NCI-H128 (cell line): Measurements from ENCODE around the gene OXER1.

ENCODE experiments used
- DNase-seq: peaks from one replicate; lab custom pipeline; 2025; ENCODE audit not compliant: unreplicated experiment; lab: John Stamatoyannopoulos, UW

The OXER1 gene, protein sequence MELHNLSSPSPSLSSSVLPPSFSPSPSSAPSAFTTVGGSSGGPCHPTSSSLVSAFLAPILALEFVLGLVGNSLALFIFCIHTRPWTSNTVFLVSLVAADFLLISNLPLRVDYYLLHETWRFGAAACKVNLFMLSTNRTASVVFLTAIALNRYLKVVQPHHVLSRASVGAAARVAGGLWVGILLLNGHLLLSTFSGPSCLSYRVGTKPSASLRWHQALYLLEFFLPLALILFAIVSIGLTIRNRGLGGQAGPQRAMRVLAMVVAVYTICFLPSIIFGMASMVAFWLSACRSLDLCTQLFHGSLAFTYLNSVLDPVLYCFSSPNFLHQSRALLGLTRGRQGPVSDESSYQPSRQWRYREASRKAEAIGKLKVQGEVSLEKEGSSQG

DNA sequence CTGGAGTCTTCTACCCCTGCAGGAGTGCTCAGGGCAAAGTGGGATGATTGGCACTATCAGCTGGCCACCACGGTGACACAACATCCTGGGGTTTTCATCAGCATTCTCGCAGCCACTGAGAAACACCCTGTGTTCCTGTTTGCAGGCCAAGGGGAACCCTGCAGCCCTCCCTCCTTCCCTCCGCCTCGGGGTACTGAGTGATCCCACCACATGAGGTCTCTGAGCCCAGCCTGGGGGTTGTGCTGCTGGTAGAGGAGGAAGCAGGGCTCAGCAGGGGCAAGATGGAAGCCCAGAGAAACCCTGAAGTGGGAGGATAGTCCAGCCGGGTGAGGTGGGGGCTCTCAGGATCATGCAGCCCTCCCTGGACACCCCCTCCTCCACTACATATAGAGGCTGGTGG, at the start of gene OXER1:
Gene OXER1, minus strand, starts transcription at position 40 of the 400 bp plus-strand sequence. CDS start 73 bp downstream, outside the sequence.
- DNase-seq: no peak

DNA sequence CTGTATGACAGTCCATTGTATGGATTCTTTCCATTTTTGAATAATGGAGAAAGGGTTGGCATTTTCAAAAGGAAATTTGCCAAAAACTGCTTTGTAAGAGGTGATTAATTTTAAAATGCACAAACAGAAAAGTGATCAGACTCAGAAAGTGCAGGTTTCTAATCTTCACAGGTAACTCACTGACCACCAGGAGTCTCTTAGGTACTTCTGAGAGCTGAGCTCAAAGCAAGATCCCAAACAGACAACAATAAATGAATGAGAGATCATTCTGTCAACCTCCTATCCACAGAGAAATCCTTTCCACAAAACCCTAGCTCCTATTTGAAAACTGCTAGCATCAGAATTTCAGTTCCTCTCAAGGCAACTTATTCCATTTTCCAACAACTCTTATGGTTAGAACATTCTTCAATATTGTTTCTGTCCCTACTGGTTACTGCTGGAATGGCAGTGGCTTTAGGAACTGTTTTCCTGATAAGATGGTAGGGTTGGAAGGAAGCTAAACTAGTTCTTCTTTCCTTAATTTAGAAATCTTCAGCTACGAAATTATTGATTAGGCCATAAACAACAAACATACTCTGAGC, 49.1 kb upstream of the OXER1 start:
- no peak for DNase-seq

- no peak for DNase-seq
Measured at GRCh38 chr2:42810971-42811811, 47.3 kb upstream of the OXER1 start.

- DNase-seq: peak; percentile 82
Measured at GRCh38 chr2:42810121-42810970, 46.4 kb upstream of the OXER1 start.

GRCh38 chr2:42809819-42810120, 45.8 kb upstream of the OXER1 start:
- DNase-seq: peak; percentile 39

GRCh38 chr2:42809131-42809818, 45.3 kb upstream of the OXER1 start:
- DNase-seq: no peak

DNA sequence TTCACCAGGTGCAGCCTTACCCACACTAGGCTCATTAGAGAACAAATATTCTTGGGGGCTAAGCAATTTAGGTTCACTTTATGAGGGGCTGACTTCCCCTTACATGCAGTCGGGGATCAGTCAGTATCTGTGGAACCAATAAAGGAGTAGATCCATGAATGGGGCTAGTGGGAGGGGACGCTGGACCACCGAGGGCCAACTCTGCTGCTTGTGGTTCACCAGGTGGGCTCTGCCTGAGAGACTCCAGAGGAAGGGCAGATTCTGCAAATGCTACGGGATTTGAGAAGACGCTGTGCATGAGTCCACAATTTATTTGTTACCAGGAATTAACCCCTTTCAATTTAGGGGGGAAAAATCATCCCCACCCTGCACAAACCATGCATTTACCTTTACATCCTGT, 44.4 kb upstream of the OXER1 start:
- DNase-seq: no peak

- DNase-seq: no peak
Measured at GRCh38 chr2:42806786-42807185, 42.9 kb upstream of the OXER1 start.

- no peak for DNase-seq
Measured at GRCh38 chr2:42804891-42805290, 41.0 kb upstream of the OXER1 start.

GRCh38 chr2:42804338-42804737, 40.4 kb upstream of the OXER1 start:
- DNase-seq: no peak

DNA sequence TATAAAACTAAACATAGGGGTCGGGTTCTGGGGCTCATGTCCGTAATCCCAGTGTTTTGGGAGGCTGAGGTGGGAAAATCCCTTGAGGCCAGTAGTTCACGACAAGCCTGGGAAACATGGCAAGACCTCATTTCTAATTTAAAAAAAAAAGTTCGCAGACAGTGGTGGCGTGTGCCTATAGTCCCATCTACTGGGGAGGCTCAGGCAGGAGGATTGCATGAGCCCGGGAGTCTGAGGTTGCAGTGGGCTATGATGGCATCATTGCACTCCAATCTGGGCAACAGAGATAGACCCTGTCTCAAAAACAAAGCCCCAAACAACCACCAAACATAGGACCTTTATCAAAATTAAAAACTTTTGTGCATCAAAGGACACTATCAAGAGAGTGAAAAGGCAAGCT, 38.2 kb upstream of the OXER1 start:
- no peak for DNase-seq

DNA sequence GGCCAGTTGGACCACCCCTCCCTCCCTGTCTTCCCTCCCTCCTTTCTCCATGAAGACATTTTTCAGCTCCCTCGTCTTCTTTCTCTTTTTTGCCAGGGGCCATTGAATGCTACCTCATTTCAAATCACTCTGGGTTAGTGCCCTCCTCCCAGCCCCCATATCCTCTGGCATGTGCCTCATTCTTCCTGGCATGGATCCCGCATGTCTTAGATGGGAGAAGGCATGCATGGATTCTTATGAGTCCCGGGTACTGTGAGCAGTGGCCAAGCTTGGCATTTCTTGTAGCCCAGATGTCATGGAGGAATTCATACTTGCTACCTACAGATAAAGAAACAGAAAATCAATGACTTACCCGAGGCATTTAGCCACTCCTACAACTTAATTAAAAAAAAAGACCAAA, 37.4 kb upstream of the OXER1 start:
- no peak for DNase-seq

DNA sequence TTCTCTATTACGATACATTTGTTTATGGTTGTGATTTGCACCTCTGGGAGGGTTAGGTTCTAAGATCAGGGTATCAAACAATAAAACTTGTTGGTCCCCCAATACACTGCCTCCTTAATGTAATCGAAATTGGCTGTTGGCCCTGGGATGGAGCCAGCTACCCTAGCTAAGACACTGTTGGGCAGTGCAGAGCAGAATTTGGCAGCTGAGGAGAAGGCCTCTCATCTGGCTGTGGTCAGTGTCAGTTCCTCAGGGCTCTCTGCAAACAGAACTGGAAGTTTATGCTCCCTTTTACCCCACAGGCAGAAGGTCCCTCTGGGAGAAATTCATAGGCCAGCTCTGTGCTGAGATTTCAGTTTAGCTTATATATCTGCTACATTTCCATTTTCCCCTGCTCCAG, 37.0 kb upstream of the OXER1 start:
- no peak for DNase-seq

DNA sequence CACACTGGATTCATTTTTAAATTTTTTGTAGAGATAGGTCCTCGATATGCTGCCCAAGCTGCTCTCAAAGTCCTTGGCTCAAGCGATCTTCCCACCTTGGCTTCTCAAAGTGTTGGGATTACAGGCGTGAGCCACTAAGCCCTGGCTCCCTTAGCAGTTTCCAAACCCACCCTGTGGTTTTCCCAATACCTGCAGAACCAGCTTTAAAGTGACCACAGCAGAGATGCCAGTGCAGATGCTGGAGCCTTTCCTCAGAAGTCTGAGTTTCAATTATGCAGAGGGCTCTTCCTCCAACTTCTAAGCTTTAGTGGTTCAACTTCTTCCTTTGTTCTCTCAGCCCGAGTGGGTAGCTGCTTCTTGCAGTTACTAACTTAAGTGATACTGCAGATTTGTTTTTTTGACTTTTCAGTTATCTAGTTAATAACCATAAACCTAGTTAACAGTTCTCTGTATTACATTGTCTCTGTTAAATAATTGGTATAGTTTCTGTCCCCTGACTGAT, 36.6 kb upstream of the OXER1 start:
- no peak for DNase-seq

GRCh38 chr2:42799881-42800280, 35.9 kb upstream of the OXER1 start:
- no peak for DNase-seq

DNA sequence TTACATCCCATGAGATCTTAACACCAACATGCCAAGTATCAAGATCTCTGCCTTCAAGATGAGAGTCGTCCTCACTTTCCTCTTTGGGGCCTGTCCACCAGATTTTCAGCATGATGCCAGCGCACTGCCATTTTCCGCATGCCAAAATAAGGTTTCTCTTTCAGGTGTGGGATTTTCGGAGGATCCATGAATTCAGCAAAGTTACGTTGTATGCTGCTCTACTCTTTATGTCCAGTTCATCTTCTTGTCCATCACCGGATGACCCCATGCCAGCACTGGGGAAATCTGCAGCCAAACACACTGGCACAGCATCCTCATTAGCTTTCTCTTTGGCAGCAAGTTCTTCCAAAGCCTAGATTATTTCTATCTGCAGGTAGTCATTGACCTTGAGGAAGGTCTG, 33.3 kb upstream of the OXER1 start:
- DNase-seq: no peak

- no peak for DNase-seq
Measured at GRCh38 chr2:42796427-42797248, 32.7 kb upstream of the OXER1 start.

- no peak for DNase-seq
Measured at GRCh38 chr2:42795841-42796301, 31.9 kb upstream of the OXER1 start.

DNA sequence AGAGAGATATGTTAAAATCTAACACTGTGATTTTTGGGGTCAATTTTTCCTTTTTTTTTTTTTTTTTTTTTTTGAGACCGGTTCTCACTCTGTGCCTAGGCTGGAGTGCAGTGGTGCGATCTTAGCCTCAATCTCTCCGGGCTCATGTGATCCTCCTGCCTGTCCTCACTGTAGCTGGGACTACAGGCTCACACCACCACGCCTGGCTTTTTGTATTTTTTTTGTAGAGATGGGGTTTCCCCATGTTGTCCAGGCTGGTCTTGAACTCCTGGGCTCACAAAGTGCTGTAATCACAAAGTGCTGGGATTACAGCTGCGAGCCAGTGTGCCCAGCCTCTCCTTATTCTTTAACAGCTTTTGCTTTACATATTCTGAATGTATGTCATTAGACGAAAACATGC, 31.3 kb upstream of the OXER1 start:
- DNase-seq: no peak
